ENCODE data around the gene CACNB2.

The CACNB2 gene

GRCh38 chr10:18297659-18298058 is 157.4 kb downstream of the CACNB2 start:
- DNase-seq = no peak

GRCh38 chr10:18298256-18298655 is 158.0 kb downstream of the CACNB2 start:
- no peak for DNase-seq

GRCh38 chr10:18303851-18304801 is 163.9 kb downstream of the CACNB2 start:
- DNase-seq = no peak

- DNase-seq = no peak
Measured at GRCh38 chr10:18306031-18306430, 165.8 kb downstream of the CACNB2 start.

DNA sequence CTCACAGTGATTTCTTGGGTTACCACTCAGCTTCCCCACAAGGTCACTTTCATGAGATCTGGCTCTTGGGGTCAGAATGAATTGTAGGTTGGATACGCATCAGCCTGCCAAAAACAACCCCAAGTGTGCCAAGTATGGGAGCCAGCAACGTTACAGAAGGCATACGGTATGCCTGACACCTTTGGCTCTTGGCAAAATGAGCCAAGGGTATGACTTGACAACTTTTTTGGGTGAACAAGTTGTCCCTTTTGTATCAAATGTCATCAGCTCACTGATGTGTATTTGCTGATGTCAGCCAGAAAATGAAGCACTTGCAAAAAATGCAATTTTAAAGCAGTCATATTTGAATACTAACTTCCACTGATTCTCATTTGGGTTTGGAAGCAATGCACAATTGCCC is 168.4 kb downstream of the CACNB2 start:
- DNase-seq = no peak

DNA sequence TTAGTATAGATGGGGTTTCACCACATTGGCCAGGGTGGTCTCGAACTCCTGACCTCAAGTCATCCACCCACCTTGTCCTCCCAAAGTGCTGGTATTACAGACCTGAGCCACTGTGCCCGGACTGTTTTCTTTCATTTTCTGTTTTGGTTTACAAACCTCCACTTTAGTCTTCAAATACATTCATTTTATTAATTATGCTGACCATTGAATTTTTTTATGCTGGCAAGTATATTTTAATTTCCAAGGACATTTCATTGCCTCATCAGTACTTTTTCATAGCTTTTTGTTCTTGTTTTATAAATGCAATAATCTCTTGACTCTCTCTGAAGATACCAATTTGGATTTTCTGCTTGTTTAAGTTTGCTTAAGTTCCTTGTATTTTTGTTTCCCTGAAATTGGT is 170.5 kb downstream of the CACNB2 start:
- DNase-seq = no peak

DNA sequence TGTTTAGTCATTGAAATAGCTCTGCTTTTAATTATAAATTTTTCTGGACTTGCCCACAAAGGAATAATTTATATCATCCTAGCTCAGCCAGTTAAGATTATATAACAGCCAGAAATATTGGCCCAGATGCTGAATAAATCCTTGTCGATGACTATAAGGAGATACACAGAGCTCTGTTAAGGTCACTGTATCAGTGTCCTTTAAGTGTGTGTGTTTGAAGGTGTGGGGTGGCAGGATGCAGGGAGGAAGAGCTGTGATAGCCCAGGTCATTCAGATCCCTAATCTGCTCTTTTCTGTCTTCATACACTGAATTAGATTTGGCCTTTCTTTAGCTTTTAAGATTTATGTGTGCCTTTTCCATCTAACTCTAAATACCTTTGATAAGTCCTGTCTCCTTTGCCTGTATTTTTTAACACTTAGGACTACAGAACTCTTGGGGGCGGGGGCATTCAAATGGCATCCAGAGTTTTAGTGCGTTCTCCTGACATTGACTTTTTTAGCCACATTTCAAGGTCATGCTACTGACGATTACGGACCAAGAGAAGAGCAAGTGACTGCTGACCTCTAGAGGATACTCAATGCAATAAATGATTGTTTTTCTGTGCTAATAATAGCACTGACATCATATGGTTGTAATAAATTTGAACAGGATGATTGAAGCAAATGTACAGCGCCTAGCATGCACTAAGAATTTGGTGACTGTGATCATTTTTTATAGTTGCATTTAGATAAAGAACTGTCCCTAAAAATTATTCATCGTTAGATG is 172.3 kb downstream of the CACNB2 start:
- peak; percentile 21 for DNase-seq

GRCh38 chr10:18313140-18313530 is 172.9 kb downstream of the CACNB2 start:
- no peak for DNase-seq

DNA sequence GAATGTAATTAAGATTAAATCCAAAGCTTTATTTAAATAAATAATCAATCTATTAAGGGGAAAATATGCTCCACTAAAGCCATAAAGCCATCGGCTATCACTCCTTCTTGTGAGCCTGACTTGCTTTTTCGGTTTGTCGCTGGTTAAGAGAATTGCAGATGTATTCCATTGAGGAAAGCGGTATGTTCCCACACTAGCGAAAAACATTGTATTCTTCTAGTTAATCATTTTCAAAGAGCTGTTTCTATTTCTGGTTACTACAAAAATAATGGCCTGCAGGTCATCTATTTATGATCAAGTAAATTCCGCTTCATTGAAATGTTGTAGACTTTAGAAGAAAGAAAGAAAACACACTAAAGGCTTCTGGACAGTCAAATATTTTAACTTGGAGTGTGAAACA is 173.4 kb downstream of the CACNB2 start:
- DNase-seq = no peak

DNA sequence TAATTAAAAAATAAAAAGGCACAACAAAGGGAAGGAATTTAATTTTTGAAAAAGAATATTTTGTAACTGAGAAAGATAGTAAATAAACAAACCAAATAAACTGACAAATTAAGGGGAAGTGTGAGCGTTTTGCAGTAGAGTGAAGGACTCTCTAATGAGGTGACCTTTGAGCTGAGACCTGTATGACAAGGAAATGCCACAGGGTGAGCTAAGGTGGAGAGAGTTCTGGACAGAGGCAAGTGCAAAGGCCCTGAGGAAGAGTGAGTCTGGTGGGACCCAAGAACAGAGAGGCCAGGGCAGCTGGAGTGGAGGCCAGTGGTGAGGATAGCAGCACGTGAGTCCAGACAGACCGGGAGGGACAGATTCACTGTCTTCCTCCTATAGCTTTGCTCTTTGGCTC is 179.4 kb downstream of the CACNB2 start:
- no peak for DNase-seq

GRCh38 chr10:18321371-18321770 is 181.1 kb downstream of the CACNB2 start:
- DNase-seq = no peak

DNA sequence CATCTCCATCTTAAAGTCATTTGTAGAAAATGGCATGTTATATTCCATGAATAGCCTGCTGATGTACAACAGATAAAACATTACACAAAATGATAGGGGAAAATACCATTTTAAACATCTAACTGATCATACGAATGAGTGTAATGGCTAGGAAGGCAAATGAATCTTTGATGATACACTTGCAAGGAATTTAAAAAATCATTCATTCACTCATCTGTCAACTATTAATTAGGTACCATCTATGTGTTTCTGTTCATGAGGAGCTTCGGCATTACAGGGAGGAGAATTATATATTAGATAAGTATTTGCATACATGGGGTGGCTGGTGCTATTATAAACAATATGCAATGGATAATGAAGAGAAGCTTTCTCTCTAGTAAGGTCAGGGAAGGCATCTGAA is 183.7 kb downstream of the CACNB2 start:
- no peak for DNase-seq

- DNase-seq = no peak
Measured at GRCh38 chr10:18325410-18325809, 185.2 kb downstream of the CACNB2 start.

DNA sequence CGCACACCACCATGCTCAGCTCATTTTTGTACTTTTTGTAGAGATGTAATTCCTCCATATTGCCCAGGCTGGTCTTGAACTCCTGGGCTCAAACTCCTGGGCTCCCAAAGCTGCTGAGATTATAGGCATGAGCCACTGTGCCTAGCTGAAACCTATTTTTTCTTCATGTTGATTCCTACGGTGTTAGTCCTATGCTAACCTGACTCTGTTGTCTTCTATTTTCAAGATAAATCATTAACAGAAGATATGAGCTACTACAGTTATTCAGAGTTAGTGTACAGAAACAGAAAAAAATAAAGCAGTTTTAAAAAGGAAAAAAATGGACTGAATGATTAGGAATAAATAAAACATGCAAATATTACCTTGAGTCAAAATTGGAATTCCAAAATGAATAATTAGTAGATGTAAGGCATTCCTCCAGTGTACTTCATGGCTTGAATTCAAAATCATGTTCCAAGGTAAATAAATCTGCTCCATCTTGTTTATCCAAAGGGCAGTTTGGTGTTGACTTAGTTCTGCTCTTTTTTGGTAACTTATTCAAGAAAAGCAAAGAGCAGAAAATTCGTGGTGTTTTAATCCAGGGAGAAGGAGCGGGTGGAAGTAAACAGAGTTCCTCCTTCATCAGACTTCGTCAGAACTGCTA is 185.8 kb downstream of the CACNB2 start:
- no peak for DNase-seq

- no peak for DNase-seq
Measured at GRCh38 chr10:18328941-18329340, 188.7 kb downstream of the CACNB2 start.

DNA sequence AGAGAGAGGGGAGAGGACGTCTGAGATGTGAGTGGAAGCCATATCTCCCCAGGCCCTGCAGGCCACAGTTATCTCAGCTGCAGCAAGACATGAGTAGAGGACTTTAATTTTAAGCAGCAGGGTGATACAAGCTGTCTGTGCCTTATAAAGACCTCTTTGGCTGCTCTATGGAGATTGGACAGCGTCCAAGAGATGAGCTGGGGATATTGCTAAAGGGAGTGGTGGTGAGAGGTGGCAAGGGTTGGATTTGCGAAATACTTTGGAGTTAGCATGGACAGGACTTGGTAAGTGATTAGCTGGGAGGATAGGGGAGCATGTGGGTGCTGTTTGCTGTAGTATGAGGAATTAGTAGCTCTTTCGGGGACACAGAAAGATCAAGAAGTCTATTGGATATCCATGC is 191.8 kb downstream of the CACNB2 start:
- DNase-seq = no peak

DNA sequence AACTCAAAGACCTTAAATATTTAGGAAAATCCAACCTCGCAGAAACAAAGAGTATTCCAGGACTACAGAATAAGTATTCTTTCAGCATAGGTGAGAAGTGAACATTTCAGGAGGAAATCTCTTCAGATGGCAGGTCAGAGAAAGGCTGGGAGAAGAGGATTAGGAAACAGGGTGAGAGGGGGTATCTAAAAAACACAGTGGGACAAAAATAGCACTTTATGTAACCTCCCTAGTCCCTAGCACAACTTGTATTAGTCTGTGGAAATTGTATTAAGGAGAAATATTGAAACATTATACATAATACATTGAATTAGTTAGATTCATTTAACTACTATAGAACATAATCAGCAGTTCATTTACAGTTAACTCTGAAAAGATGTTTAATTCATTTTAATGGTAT is 192.3 kb downstream of the CACNB2 start:
- DNase-seq = no peak

GRCh38 chr10:18333621-18334020 is 193.4 kb downstream of the CACNB2 start:
- DNase-seq = no peak

GRCh38 chr10:18334116-18334867 is 194.1 kb downstream of the CACNB2 start:
- no peak for DNase-seq

DNA sequence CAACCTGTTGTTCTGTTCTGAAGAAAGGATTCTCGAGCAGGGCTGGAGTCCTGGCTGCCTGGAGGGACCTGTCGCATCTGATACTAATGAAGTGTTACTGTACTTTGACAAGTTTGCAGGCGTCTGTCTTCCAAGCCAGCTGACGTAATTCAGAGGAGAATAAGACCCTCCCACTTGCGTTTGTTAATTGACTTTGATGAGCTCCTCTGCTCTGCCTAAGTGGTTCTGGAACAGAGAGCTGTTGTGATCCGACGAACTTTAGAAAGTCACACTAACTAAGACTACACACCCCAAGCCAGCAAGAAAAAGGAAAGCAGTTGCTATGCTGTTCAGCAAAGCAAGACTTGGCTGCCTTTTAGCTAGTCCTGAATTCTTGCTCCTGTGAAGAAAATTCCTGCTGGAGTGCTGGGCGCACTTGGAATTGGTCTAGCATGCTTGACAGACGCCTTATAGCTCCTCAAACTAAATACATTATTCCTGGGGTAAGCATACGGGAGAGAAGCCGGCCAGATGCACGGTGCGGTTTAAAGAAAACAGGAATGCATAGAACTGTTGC is 200.3 kb downstream of the CACNB2 start:
- no peak for DNase-seq

DNA sequence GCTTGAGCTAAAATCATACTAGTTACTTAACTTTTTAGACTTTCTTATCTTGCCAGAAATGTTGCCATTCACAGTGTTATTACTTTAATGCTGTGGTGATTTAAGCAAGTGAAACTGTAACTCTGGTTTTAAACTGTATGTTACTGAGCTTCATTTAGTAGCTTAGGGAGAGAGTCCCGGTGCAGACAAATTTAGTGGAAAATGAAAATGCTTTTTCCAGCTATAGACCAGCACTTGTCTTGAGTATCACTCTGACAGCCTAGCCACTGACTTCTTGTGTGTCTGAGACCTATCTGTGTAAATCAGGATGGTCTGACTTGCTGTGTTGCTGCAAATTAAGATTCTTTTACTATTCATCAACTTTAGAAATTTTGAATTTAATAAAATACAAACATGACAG is 200.8 kb downstream of the CACNB2 start:
- no peak for DNase-seq

GRCh38 chr10:18343573-18343972 is 203.3 kb downstream of the CACNB2 start:
- peak; percentile 4 for DNase-seq

GRCh38 chr10:18345308-18345707 is 205.1 kb downstream of the CACNB2 start:
- no peak for DNase-seq

Measured in NCI-H748 treated with DMSO at 0.1 percent for 48 hours (cell line).